ENCODE results near the gene COX7A2.

Gene COX7A2

GRCh38 chr6:75235271-75235670 is 8.3 kb downstream of the COX7A2 start:
- H4K20me1 ChIP-seq (ENCODE audit: insufficient read depth): no peaks in the 10 kb centered on the region
- no peak for TF ChIP-seq CTCF (conservative IDR thresholded peaks at IDR 0.05; ENCODE audit: low read depth, low read length)
- H3K4me1 ChIP-seq (ENCODE audit: low read depth, poor library complexity, severe bottlenecking): no peaks in the 10 kb centered on the region
- no peak overlapping the region for H3K27ac ChIP-seq
- no peak overlapping the region for H3K9ac ChIP-seq
- no peaks in the 10 kb centered on the region for H3K79me2 ChIP-seq (ENCODE audit: insufficient read depth, low read depth)
- no peak overlapping the region for H3K4me2 ChIP-seq
- H3K4me3 ChIP-seq (IDR thresholded peaks at IDR 0.05; ENCODE audit: insufficient read depth, low read depth, low read length): no peak overlapping the region
- H3K36me3 ChIP-seq (ENCODE audit: insufficient read depth): no peaks in the 10 kb centered on the region
- H2AFZ ChIP-seq (ENCODE audit: low read depth): no peak overlapping the region
- H3K27me3 ChIP-seq (ENCODE audit: insufficient read depth, low read depth): no peaks in the 10 kb centered on the region

- no peak overlapping the region for H3K4me2 ChIP-seq
- H3K36me3 ChIP-seq (ENCODE audit: insufficient read depth): no peaks in the 10 kb centered on the region
- H3K79me2 ChIP-seq (ENCODE audit: insufficient read depth, low read depth): no peaks in the 10 kb centered on the region
- H3K9ac ChIP-seq: no peak overlapping the region
- H3K4me1 ChIP-seq (ENCODE audit: low read depth, poor library complexity, severe bottlenecking): no peaks in the 10 kb centered on the region
- no peak for TF ChIP-seq CTCF (conservative IDR thresholded peaks at IDR 0.05; ENCODE audit: low read depth, low read length)
- H2AFZ ChIP-seq (ENCODE audit: low read depth): no peak overlapping the region
- no peak overlapping the region for H3K27ac ChIP-seq
- no peaks in the 10 kb centered on the region for H4K20me1 ChIP-seq (ENCODE audit: insufficient read depth)
- H3K4me3 ChIP-seq (IDR thresholded peaks at IDR 0.05; ENCODE audit: insufficient read depth, low read depth, low read length): no peak overlapping the region
- no peaks in the 10 kb centered on the region for H3K27me3 ChIP-seq (ENCODE audit: insufficient read depth, low read depth)
These were observed 9.3 kb downstream of the COX7A2 start for GRCh38 chr6:75234126-75234865.

- Histone ChIP-seq H3K36me3 (ENCODE audit: insufficient read depth) (no peaks in the 10 kb centered on the region), H3K4me1 (ENCODE audit: low read depth, poor library complexity, severe bottlenecking) (no peaks in the 10 kb centered on the region), H3K27me3 (ENCODE audit: insufficient read depth, low read depth) (no peaks in the 10 kb centered on the region), H3K4me2 (no peak overlapping the region), H2AFZ (ENCODE audit: low read depth) (no peak overlapping the region), H3K4me3 (IDR thresholded peaks at IDR 0.05; ENCODE audit: insufficient read depth, low read depth, low read length) (no peak overlapping the region), H4K20me1 (ENCODE audit: insufficient read depth) (no peaks in the 10 kb centered on the region), H3K9ac (no peak overlapping the region), H3K27ac (no peak overlapping the region), H3K79me2 (ENCODE audit: insufficient read depth, low read depth) (no peaks in the 10 kb centered on the region)
- no peak for TF ChIP-seq CTCF (conservative IDR thresholded peaks at IDR 0.05; ENCODE audit: low read depth, low read length)
These were observed 10.4 kb downstream of the COX7A2 start for GRCh38 chr6:75233092-75233615.

- Histone ChIP-seq H3K79me2 (ENCODE audit: insufficient read depth, low read depth) (no peaks in the 10 kb centered on the region), H2AFZ (ENCODE audit: low read depth) (no peak overlapping the region), H3K4me1 (ENCODE audit: low read depth, poor library complexity, severe bottlenecking) (no peaks in the 10 kb centered on the region), H3K4me2 (no peak overlapping the region), H4K20me1 (ENCODE audit: insufficient read depth) (no peaks in the 10 kb centered on the region), H3K27me3 (ENCODE audit: insufficient read depth, low read depth) (no peaks in the 10 kb centered on the region), H3K27ac (no peak overlapping the region), H3K36me3 (ENCODE audit: insufficient read depth) (no peaks in the 10 kb centered on the region), H3K9ac (no peak overlapping the region), H3K4me3 (IDR thresholded peaks at IDR 0.05; ENCODE audit: insufficient read depth, low read depth, low read length) (no peak overlapping the region)
- 0 out of 2 replicates have a peak, but pooled peaks have one; percentile 29 for TF ChIP-seq CTCF (conservative IDR thresholded peaks at IDR 0.05; ENCODE audit: low read depth, low read length)
These were observed 12.9 kb downstream of the COX7A2 start for GRCh38 chr6:75230484-75231325.

Measured in KMS-11 (cell line).